Right atrium auricular region (tissue), 2 donors: ENCODE data around the gene GALNT18. TPM values are rescaled to one million over a fixed set of nuclear protein-coding genes. Genes with fewer than 3 reads are reported as not detected.

Source experiments
- DNase-seq: peaks from one replicate; pipeline ENCODE4 v3.0.0-alpha.2; 2019; ENCODE audit warnings: low spot score
- H3K27ac ChIP-seq, 2 donors: fragments of 200-600 bp; sonication (generic); 1 replicate in 1 of 2; 2 replicates in 1 of 2; pipeline ENCODE4 v1.5.1; 2016 to 2019
- H3K27me3 ChIP-seq, 2 donors: fragments of 200-600 bp; sonication (generic); one replicate each; pipeline versions ENCODE4 v1.5.1 to v1.6.0; 2017 to 2019
- H3K36me3 ChIP-seq: fragments of 200-600 bp; sonication (generic); one replicate; pipeline ENCODE4 v1.5.1; 2016
- H3K4me1 ChIP-seq, 2 donors: fragments of 200-600 bp; sonication (generic); one replicate each; pipeline versions ENCODE4 v1.5.1 to v1.6.0; 2017 to 2019
- H3K4me3 ChIP-seq, 2 donors: fragments of 200-600 bp; sonication (generic); 1 replicate in 1 of 2; 2 replicates in 1 of 2; pipeline ENCODE4 v1.5.1; 2017 to 2019; ENCODE audit warnings: mild to moderate bottlenecking in 1 of 2, moderate library complexity in 1 of 2
- H3K9me3 ChIP-seq, 2 donors: fragments of 200-600 bp; sonication (generic); one replicate each; pipeline ENCODE4 v1.5.1; 2019
- CTCF ChIP-seq, 2 donors: fragments of 200-600 bp; sonication (generic); IDR thresholded peaks; one replicate each; pipeline ENCODE4 v1.5.1; 2019; ENCODE audit warnings: antibody characterized with exemption in 2 of 2
- total RNA-seq, 2 donors: library from RNA; depleted of rRNA; stranded (reverse); fragments of >200 nt; gene quantifications; one replicate each; pipeline ENCODE4 v1.1.0, GENCODE V29; 2016

GALNT18 gene
- total RNA-seq, 2 donors from 2014 or later, result 22.2 to 26.8 TPM

DNA sequence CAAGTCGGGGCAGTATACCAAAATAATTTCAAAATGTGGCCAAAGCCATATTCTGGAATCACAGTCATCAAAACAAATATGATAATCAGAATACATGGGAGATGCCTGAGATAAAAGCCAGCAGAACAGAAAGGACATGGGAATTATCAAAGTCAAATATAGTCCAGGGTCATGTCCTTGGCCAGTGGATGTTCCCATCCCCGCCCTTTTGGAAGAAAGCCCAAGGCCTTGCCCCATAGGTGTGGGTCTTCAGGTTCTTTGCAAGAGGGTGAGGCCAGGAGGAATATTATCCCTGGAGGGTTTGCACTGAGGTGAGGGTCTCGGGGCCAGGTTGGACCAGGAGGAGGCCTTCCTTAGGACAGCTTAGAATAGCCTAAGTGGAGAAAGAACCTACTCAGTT, 215.2 kb downstream of the GALNT18 start:
- DNase-seq, result no peak
- TF ChIP-seq CTCF (IDR thresholded peaks at IDR 0.05), result no peak
- peaks cover 0 to 70% of the 10 kb centered on the region in 2 donors for H3K4me1 ChIP-seq
- no peak overlapping the region for H3K4me3 ChIP-seq
- H3K27me3 ChIP-seq, result no peaks in the 10 kb centered on the region
- H3K27ac ChIP-seq, result peak overlapping the region; percentile 79 to 83
- no peaks in the 10 kb centered on the region for H3K36me3 ChIP-seq
- H3K9me3 ChIP-seq, result no peaks in the 10 kb centered on the region

DNA sequence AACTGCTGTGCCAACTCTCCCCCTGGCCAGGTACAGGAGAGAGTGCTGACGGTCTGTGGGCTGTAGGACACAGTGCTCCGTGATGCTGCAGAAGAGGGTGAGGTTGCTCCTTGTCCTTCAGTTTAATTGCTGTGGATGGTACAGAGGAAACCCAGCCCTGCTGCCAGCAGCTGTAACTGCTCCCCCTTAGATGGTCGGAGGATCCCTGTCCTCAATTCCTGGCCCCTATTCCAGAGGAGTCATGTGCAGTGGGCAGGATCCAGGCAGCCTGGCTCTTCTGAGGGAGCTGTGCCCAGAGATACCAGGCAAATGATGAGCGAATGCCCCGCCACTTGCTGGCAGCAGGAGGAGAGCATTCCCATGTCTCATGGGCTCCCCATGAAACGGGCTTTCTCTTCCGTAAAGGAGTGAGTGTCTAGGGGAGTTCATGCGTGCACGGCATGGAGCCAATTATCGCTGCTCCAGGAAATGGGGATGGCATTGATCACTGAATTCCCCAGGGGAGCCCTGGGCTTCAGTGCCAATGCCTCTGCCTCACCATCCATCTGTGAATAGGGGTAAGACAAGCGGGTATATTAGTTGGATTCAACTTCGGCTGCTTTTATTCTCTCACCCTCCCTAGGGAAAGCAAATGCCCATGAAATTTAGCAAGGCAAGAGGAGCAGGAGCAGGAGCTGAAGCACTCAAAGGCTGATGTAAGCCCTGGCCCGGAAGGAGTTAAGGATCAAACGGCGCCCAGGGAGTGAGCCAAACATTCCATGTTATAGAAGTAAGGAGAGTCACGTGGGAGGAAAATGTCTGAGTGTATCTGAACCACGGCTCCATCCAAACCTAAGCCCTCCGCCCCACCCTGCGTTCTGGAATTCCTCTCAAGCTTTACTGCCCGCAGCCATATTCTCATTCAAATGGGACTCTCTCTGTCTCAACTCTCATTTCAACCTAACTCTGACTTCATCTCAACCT, 217.8 kb downstream of the GALNT18 start:
- H3K4me1 ChIP-seq, result peaks cover 0 to 56% of the 10 kb centered on the region in 2 donors
- peak overlapping the region; percentile 18 to 83 for H3K27ac ChIP-seq
- TF ChIP-seq CTCF (IDR thresholded peaks at IDR 0.05), result no peak
- H3K4me3 ChIP-seq, result no peak overlapping the region
- no peak for DNase-seq
- H3K9me3 ChIP-seq, result no peaks in the 10 kb centered on the region
- H3K36me3 ChIP-seq, result no peaks in the 10 kb centered on the region
- no peaks in the 10 kb centered on the region for H3K27me3 ChIP-seq

DNA sequence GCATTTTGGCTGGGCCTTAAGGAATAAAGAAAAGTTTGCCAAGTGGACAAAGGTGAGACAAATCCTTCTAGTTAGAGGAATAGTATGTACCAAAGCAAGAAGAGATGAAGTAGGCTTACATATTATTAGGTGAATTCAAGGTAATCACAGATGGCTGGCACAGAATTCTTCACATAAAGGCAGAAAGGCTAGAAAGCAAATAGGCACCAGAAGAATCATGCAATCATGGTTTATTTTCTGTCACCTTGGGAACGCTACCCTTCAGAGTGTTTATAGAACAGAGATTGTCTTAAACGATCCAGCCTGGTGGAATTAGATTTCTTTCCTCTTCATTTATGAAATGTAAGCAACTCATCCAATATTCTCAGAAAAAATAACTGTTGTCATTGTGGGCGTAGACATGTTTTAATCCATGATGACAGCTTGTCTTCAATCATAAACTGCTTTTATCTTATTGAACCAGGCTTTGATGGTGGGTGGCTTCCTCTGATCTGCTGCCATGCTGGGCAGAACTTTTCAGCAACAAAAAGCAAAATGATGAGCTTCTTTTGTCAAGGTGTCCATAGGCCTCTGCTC, 219.8 kb downstream of the GALNT18 start:
- Histone ChIP-seq H3K4me1 (peaks cover 0 to 39% of the 10 kb centered on the region in 2 donors), H3K9me3 (no peaks in the 10 kb centered on the region), H3K4me3 (no peak overlapping the region), H3K27me3 (no peaks in the 10 kb centered on the region), H3K27ac (no peak overlapping the region), H3K36me3 (no peaks in the 10 kb centered on the region)
- no peak for DNase-seq
- TF ChIP-seq CTCF (IDR thresholded peaks at IDR 0.05), result no peak

GRCh38 chr11:11400635-11401232, 221.1 kb downstream of the GALNT18 start:
- TF ChIP-seq CTCF (IDR thresholded peaks at IDR 0.05), result peak in 1 of 2 donors; percentile 50
- no peaks in the 10 kb centered on the region for H3K36me3 ChIP-seq
- no peak overlapping the region for H3K4me3 ChIP-seq
- no peak for DNase-seq
- H3K9me3 ChIP-seq, result no peaks in the 10 kb centered on the region
- H3K27ac ChIP-seq, result no peak overlapping the region
- peaks cover 0 to 32% of the 10 kb centered on the region in 2 donors for H3K4me1 ChIP-seq
- no peaks in the 10 kb centered on the region for H3K27me3 ChIP-seq

DNA sequence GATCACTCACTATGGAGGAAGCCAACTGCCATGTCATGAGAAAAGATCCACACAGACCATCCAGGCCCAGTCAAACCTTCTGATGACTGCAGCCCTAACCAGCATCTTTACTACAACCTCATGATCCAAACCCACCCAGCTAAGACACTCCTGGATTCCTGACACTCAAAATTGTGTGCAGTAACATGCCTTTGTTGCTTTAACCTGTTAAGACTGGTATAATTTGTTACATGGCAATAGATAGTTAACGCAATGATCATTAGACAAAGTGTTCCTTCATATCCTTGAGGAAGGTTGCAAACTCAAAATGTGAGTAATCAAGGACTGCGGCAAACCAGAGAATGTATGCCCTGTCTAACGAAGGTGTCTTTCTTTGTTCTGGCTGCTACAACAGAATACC, 221.7 kb downstream of the GALNT18 start:
- H3K4me1 ChIP-seq, result peaks cover 0 to 28% of the 10 kb centered on the region in 2 donors
- DNase-seq, result no peak
- H3K4me3 ChIP-seq, result no peak overlapping the region
- no peaks in the 10 kb centered on the region for H3K27me3 ChIP-seq
- H3K9me3 ChIP-seq, result no peaks in the 10 kb centered on the region
- H3K36me3 ChIP-seq, result no peaks in the 10 kb centered on the region
- no peak overlapping the region for H3K27ac ChIP-seq
- no peak for TF ChIP-seq CTCF (IDR thresholded peaks at IDR 0.05)
